Suprapubic skin (tissue), 4 donors: ENCODE measurements around the gene CHKB. TPM values are rescaled to one million over a fixed set of nuclear protein-coding genes. Genes with fewer than 3 reads are reported as not detected.

Source experiments
- DNase-seq, 2 donors: peaks; one replicate each; pipeline ENCODE4 v3.0.0-alpha.2; 2019; ENCODE audit warnings: low spot score in 2 of 2
- H3K27ac ChIP-seq: fragments of 200-600 bp; sonication (generic); one replicate; pipeline ENCODE4 v1.5.1; 2019
- H3K27me3 ChIP-seq: fragments of 200-600 bp; sonication (generic); one replicate; pipeline ENCODE4 v1.5.1; 2019
- H3K36me3 ChIP-seq: fragments of 200-600 bp; sonication (generic); one replicate; pipeline ENCODE4 v1.5.1; 2019
- H3K4me1 ChIP-seq: fragments of 200-600 bp; sonication (generic); one replicate; pipeline ENCODE4 v1.5.1; 2019
- H3K4me3 ChIP-seq: fragments of 200-600 bp; sonication (generic); one replicate; pipeline ENCODE4 v1.5.1; 2019; ENCODE audit warnings: mild to moderate bottlenecking
- H3K9me3 ChIP-seq: fragments of 200-600 bp; sonication (generic); one replicate; pipeline ENCODE4 v1.5.1; 2019
- EP300 ChIP-seq: sonication (generic); formaldehyde crosslinking; IDR thresholded peaks from one replicate; pipeline ENCODE4 v1.6.1; 2017; ENCODE audit warnings: antibody characterized with exemption
- POLR2A ChIP-seq, 2 donors: fragments of 450-650 bp; IDR thresholded peaks; one replicate each; pipeline ENCODE4 v1.6.1; 2017; ENCODE audit warnings: antibody characterized with exemption in 2 of 2, mild to moderate bottlenecking in 2 of 2, moderate library complexity in 2 of 2
- POLR2AphosphoS5 ChIP-seq, 3 donors: sonication (generic); formaldehyde crosslinking; IDR thresholded peaks; one replicate each; pipeline ENCODE4 v1.6.1; 2017; ENCODE audit warnings: antibody characterized with exemption in 3 of 3
- WGBS: methylation state at CpG from one replicate; pipeline ENCODE4 v1.1.5; 2018; 5-methylcytosine and 5-hydroxymethylcytosine counted together
- total RNA-seq, 4 donors: library from RNA; depleted of rRNA; stranded (reverse); fragments of >200 nt; gene quantifications; one replicate each; pipeline ENCODE4 v1.1.0, GENCODE V29; 2016
- TF ChIP-seq, protein P1 (sequence below), 2 donors: fragments of 200-600 bp in 1 of 2; fragments of 450-650 bp in 1 of 2; sonication (generic) in 1 of 2; IDR thresholded peaks; one replicate each; pipeline ENCODE4 v1.5.1; 2016 to 2019; ENCODE audit warnings: antibody characterized with exemption in 2 of 2, mild to moderate bottlenecking in 1 of 2, moderate library complexity in 1 of 2

CHKB gene
- total RNA-seq, 4 donors from 2014 or later: 43.0 to 86.5 (median 73.0) TPM

DNA sequence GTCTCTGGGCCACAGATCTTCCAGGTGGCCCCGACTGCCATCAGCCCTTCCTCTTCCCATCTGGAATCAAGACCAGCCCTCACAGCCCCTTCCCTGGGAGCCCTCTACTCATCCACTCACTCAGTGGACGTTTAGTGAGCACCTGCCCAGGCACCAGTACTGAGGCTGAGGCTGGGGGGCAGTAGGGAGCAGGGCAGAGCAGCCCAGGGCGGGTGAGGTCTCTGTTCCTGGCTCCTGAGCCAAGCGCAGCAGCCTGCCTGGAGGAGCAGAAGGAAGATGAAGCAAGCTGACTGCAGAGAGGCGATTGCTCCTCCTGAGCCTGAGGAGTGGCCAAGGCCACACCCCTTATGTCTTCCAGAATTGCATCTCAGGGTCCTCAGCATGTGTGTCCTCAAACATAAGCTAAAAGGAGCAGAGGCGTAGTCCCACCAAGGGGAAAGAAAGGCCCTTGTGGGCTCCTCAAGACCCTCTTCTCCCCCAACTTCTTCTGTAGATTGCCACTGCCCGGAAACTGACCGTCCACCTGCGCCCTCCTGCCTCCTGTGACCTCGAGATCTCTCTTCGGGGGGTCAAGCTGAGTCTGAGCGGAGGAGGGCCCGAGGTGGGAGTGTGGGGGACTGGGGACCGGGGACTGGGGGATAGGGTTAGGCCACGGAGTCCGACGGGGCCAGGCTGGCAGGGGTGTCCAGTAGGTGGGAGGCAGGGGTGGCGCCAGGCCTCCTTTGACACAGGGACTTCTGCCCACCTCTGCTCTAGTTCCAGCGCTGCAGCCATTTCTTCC, 23.7 kb upstream of the CHKB start:
- TF ChIP-seq EP300: no peak
- no peak for TF ChIP-seq POLR2A (IDR thresholded peaks at IDR 0.05)
- no peak for TF ChIP-seq POLR2AphosphoS5 (IDR thresholded peaks at IDR 0.05)
- TF ChIP-seq, protein P1, sequence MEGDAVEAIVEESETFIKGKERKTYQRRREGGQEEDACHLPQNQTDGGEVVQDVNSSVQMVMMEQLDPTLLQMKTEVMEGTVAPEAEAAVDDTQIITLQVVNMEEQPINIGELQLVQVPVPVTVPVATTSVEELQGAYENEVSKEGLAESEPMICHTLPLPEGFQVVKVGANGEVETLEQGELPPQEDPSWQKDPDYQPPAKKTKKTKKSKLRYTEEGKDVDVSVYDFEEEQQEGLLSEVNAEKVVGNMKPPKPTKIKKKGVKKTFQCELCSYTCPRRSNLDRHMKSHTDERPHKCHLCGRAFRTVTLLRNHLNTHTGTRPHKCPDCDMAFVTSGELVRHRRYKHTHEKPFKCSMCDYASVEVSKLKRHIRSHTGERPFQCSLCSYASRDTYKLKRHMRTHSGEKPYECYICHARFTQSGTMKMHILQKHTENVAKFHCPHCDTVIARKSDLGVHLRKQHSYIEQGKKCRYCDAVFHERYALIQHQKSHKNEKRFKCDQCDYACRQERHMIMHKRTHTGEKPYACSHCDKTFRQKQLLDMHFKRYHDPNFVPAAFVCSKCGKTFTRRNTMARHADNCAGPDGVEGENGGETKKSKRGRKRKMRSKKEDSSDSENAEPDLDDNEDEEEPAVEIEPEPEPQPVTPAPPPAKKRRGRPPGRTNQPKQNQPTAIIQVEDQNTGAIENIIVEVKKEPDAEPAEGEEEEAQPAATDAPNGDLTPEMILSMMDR (IDR thresholded peaks at IDR 0.05): no peak
- peaks cover 74% of the 10 kb centered on the region for H3K27me3 ChIP-seq
- WGBS: 71% methylated on average over 14 of the region's 19 CpGs
- H3K36me3 ChIP-seq: no peaks in the 10 kb centered on the region
- H3K9me3 ChIP-seq: no peaks in the 10 kb centered on the region
- peaks cover 5% of the 10 kb centered on the region for H3K4me1 ChIP-seq
- no peak overlapping the region for H3K27ac ChIP-seq
- H3K4me3 ChIP-seq: no peak overlapping the region
- peak in 1 of 2 donors; percentile 31 for DNase-seq

DNA sequence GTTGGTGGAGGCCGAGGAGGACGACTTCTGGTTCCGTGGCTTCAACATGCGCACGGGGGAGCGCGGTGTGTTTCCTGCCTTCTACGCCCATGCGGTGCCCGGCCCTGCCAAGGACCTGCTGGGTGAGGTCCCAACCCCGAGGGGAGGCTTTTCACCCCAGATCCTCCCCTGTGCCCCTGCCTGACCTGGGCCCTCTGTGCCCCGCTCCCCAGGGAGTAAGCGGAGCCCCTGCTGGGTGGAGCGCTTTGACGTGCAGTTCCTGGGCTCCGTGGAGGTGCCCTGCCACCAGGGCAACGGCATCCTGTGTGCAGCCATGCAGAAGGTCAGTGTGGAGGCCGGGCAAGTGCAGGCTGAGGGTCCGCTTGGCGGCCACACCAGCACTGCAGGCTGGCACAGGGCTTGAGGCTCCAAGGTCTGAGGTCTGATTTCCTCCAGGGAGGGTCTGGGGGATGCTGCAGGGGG, 23.0 kb upstream of the CHKB start:
- Histone ChIP-seq H3K36me3 (no peaks in the 10 kb centered on the region), H3K9me3 (no peaks in the 10 kb centered on the region), H3K27ac (no peak overlapping the region), H3K4me1 (peaks cover 11% of the 10 kb centered on the region), H3K27me3 (peaks cover 80% of the 10 kb centered on the region), H3K4me3 (no peak overlapping the region)
- TF ChIP-seq, protein P1 (IDR thresholded peaks at IDR 0.05): no peak
- no peak for TF ChIP-seq EP300
- no peak for TF ChIP-seq POLR2A (IDR thresholded peaks at IDR 0.05)
- no peak for TF ChIP-seq POLR2AphosphoS5 (IDR thresholded peaks at IDR 0.05)
- 92% methylated on average over 15 of the region's 20 CpGs for WGBS
- DNase-seq: peak in 1 of 2 donors; percentile 53

DNA sequence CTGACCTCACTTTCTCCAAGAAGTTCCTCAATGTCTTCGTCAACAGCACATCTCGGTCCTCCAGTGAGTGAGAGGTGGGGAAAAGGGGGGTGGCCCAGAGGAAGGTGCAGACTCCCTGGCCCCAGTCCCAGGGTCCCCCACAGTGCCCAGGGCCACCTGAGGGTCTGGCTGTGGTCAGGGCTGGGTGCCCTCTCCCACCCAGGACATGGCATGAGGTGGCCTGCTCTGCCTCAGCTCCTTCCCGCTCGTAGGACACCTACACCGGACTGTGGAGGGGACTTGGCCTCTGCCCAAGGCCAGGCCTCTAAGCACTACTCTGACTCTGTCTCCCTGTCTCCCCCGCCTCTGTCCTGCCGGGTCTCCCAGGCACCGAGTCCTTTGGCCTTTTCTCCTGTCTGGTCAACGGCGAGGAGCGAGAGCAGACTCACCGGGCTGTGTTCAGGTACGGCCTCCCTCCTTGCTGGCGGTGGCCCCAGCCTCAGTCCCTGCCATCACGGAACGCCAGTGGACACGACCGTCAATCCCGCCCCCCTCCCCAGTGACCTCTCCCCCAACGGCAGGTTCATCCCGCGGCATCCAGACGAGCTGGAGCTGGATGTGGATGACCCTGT, 22.5 kb upstream of the CHKB start:
- Histone ChIP-seq H3K4me1 (peaks cover 14% of the 10 kb centered on the region), H3K36me3 (no peaks in the 10 kb centered on the region), H3K4me3 (no peak overlapping the region), H3K9me3 (no peaks in the 10 kb centered on the region), H3K27ac (no peak overlapping the region), H3K27me3 (peaks cover 80% of the 10 kb centered on the region)
- DNase-seq: no peak
- WGBS: 83% methylated on average over 13 of the region's 23 CpGs
- no peak for TF ChIP-seq POLR2A (IDR thresholded peaks at IDR 0.05)
- no peak for TF ChIP-seq POLR2AphosphoS5 (IDR thresholded peaks at IDR 0.05)
- TF ChIP-seq, protein P1 (IDR thresholded peaks at IDR 0.05): no peak

DNA sequence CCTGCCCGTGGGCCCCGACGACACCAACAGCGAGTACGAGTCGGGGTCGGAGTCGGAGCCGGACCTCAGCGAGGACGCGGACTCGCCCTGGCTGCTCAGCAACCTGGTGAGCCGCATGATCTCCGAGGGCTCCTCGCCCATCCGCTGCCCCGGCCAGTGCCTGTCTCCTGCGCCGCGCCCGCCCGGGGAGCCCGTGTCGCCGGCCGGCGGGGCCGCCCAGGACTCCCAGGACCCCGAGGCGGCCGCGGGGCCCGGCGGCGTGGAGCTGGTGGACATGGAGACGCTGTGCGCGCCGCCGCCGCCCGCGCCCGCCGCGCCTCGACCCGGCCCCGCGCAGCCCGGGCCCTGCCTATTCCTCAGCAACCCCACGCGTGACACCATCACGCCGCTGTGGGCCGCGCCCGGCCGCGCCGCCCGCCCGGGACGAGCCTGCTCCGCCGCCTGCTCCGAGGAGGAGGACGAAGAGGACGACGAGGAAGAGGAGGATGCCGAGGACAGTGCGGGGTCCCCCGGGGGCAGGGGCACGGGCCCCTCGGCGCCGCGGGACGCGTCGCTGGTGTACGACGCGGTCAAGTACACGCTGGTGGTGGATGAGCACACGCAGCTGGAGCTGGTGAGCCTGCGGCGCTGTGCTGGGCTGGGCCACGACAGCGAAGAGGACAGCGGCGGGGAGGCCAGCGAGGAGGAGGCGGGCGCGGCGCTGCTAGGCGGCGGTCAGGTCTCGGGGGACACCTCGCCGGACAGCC, 21.8 kb upstream of the CHKB start:
- Histone ChIP-seq H3K27ac (no peak overlapping the region), H3K9me3 (no peaks in the 10 kb centered on the region), H3K4me1 (peaks cover 19% of the 10 kb centered on the region), H3K4me3 (no peak overlapping the region), H3K36me3 (no peaks in the 10 kb centered on the region), H3K27me3 (peaks cover 87% of the 10 kb centered on the region)
- no peak for DNase-seq
- 73% methylated on average over 47 of the region's 103 CpGs for WGBS
- no peak for TF ChIP-seq EP300
- TF ChIP-seq POLR2A (IDR thresholded peaks at IDR 0.05): no peak
- TF ChIP-seq, protein P1 (IDR thresholded peaks at IDR 0.05): no peak
- no peak for TF ChIP-seq POLR2AphosphoS5 (IDR thresholded peaks at IDR 0.05)
